D721Med (cell line): Measurements from ENCODE around the gene IL36RN.

ENCODE experiments used
- DNase-seq: peaks from one replicate; pipeline ENCODE4 v3.0.0; 2011; ENCODE audit warnings: low spot score; ENCODE audit not compliant: insufficient read length
- FAIRE-seq: peaks from 2 replicates; lab custom pipeline; 2011; peaks lifted over from hg19 to GRCh38; lab: Jason Lieb, UNC
- TF ChIP-seq, protein P1 (sequence below): IDR thresholded peaks from 2 replicates; pipeline ENCODE4 v1.5.1; 2012; ENCODE audit warnings: mild to moderate bottlenecking, control low read depth; ENCODE audit not compliant: insufficient read depth; ENCODE audit errors: missing control alignments

The IL36RN gene

DNA sequence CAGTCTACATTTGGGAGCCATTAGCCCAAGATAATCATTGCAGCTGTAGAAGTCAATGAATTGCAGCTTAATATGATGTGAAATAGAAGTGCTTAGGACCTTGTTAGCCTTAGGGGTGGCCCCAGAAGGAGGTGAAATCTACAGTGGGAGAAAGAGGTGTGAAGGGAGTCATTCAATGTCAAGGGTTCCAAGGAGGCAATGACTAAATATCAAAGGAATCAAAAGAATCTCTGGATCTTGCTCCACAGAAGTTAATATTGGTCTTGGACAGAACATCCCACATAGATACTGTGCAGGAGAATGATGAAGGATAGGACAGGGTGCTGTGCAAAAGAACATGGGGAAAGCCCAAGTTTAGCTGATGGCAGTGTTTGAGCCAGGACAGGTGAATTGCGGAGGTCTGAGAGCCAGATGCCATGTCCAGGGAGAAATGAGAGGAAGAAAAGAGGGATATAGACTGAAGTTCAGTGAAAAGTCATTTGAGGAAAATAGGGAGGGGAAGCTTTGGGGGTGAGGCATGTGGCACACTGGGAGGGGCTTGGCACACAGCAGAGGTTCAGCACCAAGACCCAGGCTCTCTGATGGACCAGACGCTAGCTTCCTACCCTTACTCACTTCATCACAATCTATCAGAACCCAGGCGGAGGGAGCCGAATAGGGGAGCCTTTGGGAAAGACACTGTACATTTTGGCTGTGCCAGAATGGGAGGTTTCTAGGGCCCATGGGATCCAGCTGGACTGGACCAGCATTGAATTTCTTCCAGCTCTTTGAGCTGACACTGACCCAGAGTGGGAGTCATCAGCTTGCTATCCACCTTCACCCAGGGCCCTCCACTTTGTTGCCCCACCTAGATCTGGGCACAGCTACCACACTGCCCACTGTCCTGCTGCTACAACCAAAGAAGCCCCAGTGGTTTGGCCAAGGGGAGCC, 10.9 kb downstream of the IL36RN start:
- TF ChIP-seq, protein P1, sequence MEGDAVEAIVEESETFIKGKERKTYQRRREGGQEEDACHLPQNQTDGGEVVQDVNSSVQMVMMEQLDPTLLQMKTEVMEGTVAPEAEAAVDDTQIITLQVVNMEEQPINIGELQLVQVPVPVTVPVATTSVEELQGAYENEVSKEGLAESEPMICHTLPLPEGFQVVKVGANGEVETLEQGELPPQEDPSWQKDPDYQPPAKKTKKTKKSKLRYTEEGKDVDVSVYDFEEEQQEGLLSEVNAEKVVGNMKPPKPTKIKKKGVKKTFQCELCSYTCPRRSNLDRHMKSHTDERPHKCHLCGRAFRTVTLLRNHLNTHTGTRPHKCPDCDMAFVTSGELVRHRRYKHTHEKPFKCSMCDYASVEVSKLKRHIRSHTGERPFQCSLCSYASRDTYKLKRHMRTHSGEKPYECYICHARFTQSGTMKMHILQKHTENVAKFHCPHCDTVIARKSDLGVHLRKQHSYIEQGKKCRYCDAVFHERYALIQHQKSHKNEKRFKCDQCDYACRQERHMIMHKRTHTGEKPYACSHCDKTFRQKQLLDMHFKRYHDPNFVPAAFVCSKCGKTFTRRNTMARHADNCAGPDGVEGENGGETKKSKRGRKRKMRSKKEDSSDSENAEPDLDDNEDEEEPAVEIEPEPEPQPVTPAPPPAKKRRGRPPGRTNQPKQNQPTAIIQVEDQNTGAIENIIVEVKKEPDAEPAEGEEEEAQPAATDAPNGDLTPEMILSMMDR = no peak
- DNase-seq (no peak), FAIRE-seq (no peak)

DNA sequence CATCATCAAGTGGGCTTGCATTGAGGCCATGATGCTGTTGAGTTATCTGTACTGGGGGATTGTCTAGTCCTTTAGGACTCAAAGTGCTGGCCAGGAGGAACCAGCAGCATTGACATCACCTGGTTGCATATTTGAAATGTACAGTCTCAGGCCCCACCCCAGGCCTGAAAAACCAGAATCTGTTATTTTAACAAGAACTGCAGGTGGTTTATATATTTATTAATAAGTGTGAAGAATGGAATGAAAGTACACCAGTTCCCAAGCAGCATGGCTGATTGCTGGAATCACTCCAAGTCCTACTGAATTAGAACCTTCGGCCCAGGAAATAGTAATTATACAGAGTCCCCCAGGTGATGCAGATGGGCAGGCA, 11.6 kb downstream of the IL36RN start:
- FAIRE-seq = no peak
- no peak for DNase-seq
- TF ChIP-seq, protein P1 = no peak

DNA sequence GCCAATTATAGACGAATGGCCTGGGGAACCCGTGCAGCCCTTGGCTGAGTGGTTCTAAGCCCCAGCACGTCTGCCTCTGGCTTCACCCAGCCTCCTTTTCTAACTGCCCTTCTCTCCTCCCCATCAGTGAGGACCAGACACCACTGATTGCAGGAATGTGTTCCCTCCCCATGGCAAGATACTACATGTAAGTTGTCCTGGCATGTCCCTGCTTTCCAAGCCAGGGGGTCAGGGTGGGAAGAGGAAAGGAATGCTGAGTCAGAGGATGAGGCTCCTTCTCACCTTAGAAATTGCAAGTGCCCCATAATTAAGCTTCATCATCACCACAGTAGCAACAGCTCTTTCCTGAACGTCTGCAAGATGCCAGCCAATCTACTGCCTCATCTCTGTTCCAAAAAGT, 13.6 kb downstream of the IL36RN start:
- TF ChIP-seq, protein P1 = no peak
- DNase-seq (no peak), FAIRE-seq (no peak)

DNA sequence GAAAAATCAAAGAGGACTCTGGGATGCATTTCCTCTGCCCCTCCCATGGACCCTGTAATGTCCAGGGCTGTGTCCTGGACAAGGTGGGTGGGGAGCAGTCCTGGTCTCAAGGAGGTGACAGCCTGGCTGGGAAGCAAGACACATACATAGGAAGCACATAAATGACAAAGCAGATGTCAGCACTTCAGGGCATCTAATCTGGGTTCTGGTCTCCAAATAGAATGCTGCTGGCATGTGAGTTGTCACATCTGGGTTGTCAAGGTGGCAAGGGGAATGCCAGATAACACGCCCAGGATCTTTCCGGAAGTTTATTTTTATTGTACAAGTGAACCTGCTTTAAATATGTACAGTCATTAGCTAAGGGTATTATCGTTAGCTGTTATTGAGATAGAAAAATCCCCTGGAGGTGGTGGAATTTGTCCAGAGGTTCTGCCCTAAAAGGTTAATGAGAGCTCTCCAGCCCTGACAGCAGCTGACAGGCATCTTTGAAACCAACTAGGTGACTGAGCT, 14.4 kb downstream of the IL36RN start:
- FAIRE-seq (no peak), DNase-seq (no peak)
- TF ChIP-seq, protein P1 = no peak

DNA sequence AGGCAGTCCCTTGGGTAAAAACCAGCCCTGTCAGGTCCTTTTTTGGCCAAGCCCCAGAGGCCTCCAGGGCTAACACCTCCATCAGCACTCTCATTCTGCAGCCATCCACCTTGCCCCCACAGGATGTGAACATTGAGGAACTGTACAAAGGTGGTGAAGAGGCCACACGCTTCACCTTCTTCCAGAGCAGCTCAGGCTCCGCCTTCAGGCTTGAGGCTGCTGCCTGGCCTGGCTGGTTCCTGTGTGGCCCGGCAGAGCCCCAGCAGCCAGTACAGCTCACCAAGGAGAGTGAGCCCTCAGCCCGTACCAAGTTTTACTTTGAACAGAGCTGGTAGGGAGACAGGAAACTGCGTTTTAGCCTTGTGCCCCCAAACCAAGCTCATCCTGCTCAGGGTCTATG, 16.0 kb downstream of the IL36RN start:
- no peak for FAIRE-seq
- TF ChIP-seq, protein P1 = no peak
- DNase-seq = no peak

DNA sequence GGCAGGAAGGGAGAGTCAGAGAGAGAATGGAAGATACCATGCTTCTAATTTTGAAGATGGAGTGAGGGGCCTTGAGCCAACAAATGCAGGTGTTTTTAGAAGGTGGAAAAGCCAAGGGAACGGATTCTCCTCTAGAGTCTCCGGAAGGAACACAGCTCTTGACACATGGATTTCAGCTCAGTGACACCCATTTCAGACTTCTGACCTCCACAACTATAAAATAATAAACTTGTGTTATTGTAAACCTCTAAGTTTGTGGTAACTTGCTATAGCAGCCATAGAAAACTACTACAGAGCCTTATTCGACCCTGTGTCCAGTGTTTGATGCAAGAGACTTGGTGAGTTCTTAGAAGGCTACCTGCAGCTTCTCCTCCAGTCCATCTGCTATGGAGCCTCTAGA, 16.6 kb downstream of the IL36RN start:
- FAIRE-seq (no peak), DNase-seq (no peak)
- TF ChIP-seq, protein P1 = no peak

DNA sequence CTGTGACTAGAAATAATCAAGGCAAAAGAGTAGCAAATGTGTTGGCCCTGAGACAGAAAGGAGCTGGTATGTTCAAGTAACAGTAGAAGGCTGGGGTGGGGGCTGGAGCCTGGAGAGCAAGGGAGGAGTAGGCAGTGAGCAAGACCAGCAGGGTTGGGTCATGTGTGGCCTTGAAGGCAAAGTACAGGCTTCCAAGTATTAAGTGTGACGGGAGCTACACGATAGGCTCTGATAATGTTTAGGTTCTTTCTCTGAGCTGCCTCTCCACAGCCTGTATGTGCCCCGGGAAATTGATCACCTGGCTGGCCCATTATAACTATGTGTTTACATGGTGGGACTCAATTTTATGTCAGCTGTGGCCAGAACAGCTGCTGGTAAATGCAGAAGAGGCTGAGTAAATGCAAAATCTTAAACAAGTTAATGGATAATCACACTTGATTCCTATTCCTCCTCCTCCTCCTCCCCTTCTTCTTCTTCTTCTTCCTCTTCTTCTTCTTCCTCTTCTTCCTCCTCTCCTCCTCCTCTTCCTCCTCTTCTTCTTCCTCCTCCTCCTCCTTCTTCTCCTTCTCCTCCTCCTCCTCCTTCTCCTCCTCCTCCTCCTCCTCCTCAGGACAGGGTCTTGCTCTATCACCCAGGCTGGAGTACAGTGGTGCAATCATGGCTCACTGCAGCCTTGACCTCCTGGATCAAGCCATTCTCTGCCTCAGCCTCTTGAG, 18.1 kb downstream of the IL36RN start:
- TF ChIP-seq, protein P1 = no peak
- no peak for FAIRE-seq
- no peak for DNase-seq
